Peyer's patch (tissue), 4 donors: Measurements from ENCODE around the gene ZNF747.

Experiments
- POLR2A ChIP-seq, 2 donors: fragments of 450-650 bp; IDR thresholded peaks; one replicate each; pipeline ENCODE4 v1.5.1; 2017; ENCODE audit warnings: antibody characterized with exemption in 2 of 2, mild to moderate bottlenecking in 2 of 2, moderate library complexity in 2 of 2
- TF ChIP-seq, protein P1 (sequence below), 6 experiments: fragments of 450-650 bp in 4 of 6; fragments of 200-600 bp in 2 of 6; sonication (generic) in 1 of 6; IDR thresholded peaks; one replicate each; pipeline ENCODE4 v1.5.1; 2017 to 2019; ENCODE audit warnings: antibody characterized with exemption in 6 of 6, mild to moderate bottlenecking in 3 of 6, moderate library complexity in 1 of 6

DNA sequence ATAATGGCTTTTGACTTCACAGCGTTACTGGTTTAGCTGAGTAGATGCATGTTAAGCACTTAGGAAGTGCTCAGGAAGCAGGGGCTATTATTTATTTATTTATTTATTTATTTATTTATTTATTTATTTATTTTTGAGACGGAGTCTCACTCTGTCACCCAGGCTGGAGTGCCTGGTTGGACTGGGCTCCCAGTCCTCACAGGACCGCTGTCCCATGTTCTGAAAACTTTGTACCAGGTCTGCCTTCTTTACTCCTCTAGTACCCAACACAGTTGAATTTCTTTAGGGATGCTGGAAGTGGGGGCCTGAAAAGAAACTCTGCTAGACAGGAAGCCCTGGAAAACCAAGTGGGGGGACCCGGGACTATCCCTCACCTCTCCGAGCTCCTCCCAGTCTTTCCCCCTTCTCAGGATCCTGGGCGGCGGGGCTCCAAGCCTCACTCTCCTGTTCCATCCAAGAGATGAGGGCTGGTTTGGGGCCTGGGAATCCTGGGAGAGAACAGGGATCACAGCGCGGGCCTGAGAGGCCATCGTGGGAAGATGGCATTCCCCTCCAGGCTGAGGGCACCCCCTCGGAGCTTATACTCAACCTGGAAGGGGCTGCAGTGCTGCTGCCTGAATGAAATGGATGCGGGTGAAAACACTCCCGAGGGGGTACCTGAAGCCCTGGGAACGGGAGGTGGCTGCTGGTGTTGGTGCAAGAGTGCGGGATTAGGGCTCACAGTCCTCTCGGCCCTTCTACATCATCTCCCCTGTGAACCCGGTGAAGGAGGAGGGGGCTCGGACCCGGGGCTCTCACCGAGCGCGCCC is 36.2 kb upstream of the ZNF747 start:
- TF ChIP-seq, protein P1, sequence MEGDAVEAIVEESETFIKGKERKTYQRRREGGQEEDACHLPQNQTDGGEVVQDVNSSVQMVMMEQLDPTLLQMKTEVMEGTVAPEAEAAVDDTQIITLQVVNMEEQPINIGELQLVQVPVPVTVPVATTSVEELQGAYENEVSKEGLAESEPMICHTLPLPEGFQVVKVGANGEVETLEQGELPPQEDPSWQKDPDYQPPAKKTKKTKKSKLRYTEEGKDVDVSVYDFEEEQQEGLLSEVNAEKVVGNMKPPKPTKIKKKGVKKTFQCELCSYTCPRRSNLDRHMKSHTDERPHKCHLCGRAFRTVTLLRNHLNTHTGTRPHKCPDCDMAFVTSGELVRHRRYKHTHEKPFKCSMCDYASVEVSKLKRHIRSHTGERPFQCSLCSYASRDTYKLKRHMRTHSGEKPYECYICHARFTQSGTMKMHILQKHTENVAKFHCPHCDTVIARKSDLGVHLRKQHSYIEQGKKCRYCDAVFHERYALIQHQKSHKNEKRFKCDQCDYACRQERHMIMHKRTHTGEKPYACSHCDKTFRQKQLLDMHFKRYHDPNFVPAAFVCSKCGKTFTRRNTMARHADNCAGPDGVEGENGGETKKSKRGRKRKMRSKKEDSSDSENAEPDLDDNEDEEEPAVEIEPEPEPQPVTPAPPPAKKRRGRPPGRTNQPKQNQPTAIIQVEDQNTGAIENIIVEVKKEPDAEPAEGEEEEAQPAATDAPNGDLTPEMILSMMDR (IDR thresholded peaks at IDR 0.05) = no peak
- TF ChIP-seq POLR2A (IDR thresholded peaks at IDR 0.05) = no peak
